SK-N-SH (cell line): ENCODE results near the gene EHD1. TPM values are rescaled to one million over a fixed set of nuclear protein-coding genes. Genes with fewer than 3 reads are reported as not detected.

Experiments
- CTCF ChIA-PET: fragments of 300-600, 350-600 bp; formaldehyde crosslinking; extraction: SDS; loops from one replicate; lab custom pipeline; 2021; lab: Yijun Ruan, JAX
- POLR2A ChIA-PET: fragments of 350-600 bp; sonication (Branson Sonifier 250); formaldehyde crosslinking; extraction: SDS; loops from one replicate; lab custom pipeline; 2020; ENCODE audit warnings: antibody characterized with exemption, inconsistent platforms; lab: Yijun Ruan, JAX
- DNase-seq: peaks from one replicate; pipeline ENCODE4 v3.0.0; 2012
- H2AFZ ChIP-seq: fragments of 200-600 bp; sonication (generic); 2 replicates; pipeline ENCODE4 v1.8.1; 2016; ENCODE audit warnings: antibody characterized with exemption, mild to moderate bottlenecking, low read depth
- H3F3A ChIP-seq: fragments of 200-600 bp; sonication (generic); replicated peaks from 2 replicates; pipeline ENCODE3; 2016; ENCODE audit warnings: antibody characterized with exemption, mild to moderate bottlenecking; ENCODE audit not compliant: insufficient read depth
- H3K27ac ChIP-seq, 2 experiments: fragments of 200-500 bp in 1 of 2; fragments of 200-600 bp in 1 of 2; sonication (Bioruptor generic) in 1 of 2; sonication (generic), shearing (Covaris generic) in 1 of 2; 2 replicates each; pipeline versions ENCODE4 v1.5.1 to v1.6.1; 2014 to 2016; ENCODE audit warnings: low read depth in 2 of 2, inconsistent platforms in 1 of 2, low read length in 1 of 2, mild to moderate bottlenecking in 1 of 2, mixed read lengths in 1 of 2
- H3K27me3 ChIP-seq: fragments of 200-600 bp; sonication (generic), shearing (Covaris generic); 2 replicates; pipeline ENCODE4 v1.6.1; 2016; ENCODE audit warnings: mixed run types; ENCODE audit not compliant: insufficient read depth
- H3K36me3 ChIP-seq, 2 experiments: fragments of 200-500 bp in 1 of 2; fragments of 200-600 bp in 1 of 2; sonication (Bioruptor generic) in 1 of 2; sonication (generic) in 1 of 2; replicated peaks in 1 of 2; 2 replicates each; pipeline versions ENCODE3 to v1.5.1; 2014 to 2016; ENCODE audit warnings: low read length in 1 of 2, mild to moderate bottlenecking in 1 of 2; ENCODE audit not compliant: insufficient read depth in 2 of 2, control insufficient read depth in 1 of 2
- H3K4me1 ChIP-seq, 2 experiments: fragments of 200-500 bp in 1 of 2; fragments of 200-600 bp in 1 of 2; sonication (Bioruptor generic) in 1 of 2; sonication (generic), shearing (Covaris generic) in 1 of 2; 2 replicates each; pipeline versions ENCODE4 v1.5.1 to v1.6.1; 2014 to 2016; ENCODE audit warnings: low read depth in 1 of 2, low read length in 1 of 2, mixed run types in 1 of 2; ENCODE audit not compliant: insufficient read depth in 2 of 2, control insufficient read depth in 1 of 2
- H3K4me2 ChIP-seq: fragments of 200-600 bp; sonication (generic), shearing (Covaris generic); 2 replicates; pipeline ENCODE4 v1.6.1; 2017; ENCODE audit warnings: mixed run types
- H3K4me3 ChIP-seq, 2 experiments: fragments of 200-500 bp in 1 of 2; fragments of 200-600 bp in 1 of 2; sonication (Bioruptor generic) in 1 of 2; sonication (generic), shearing (Covaris generic) in 1 of 2; 2 replicates each; pipeline versions ENCODE4 v1.5.1 to v1.8.1; 2014 to 2016; ENCODE audit warnings: low read depth in 2 of 2, inconsistent platforms in 1 of 2, low read length in 1 of 2, mild to moderate bottlenecking in 1 of 2, mixed read lengths in 1 of 2, moderate library complexity in 1 of 2
- H3K79me2 ChIP-seq: fragments of 200-600 bp; sonication (generic); 2 replicates; pipeline ENCODE4 v1.8.1; 2017; ENCODE audit warnings: mild to moderate bottlenecking; ENCODE audit not compliant: insufficient read depth
- H3K9ac ChIP-seq: fragments of 200-600 bp; sonication (generic); 2 replicates; pipeline ENCODE4 v1.6.1; 2017; ENCODE audit warnings: mixed run types
- H3K9me2 ChIP-seq: fragments of 200-600 bp; sonication (generic); 2 replicates; pipeline ENCODE4 v1.6.1; 2017; ENCODE audit warnings: mixed run types
- H3K9me3 ChIP-seq: fragments of 200-600 bp; sonication (generic); 2 replicates; pipeline ENCODE4 v1.6.1; 2017; ENCODE audit warnings: mixed run types, mild to moderate bottlenecking, moderate library complexity
- H4K20me1 ChIP-seq: fragments of 200-600 bp; sonication (generic); 2 replicates; pipeline ENCODE4 v1.6.1; 2017; ENCODE audit warnings: mild to moderate bottlenecking, mixed run types; ENCODE audit not compliant: insufficient read depth
- CHD2 ChIP-seq: fragments of 150-350 bp; IDR thresholded peaks from 2 replicates; pipeline ENCODE4 v1.6.1; 2018; ENCODE audit warnings: low read length; ENCODE audit not compliant: partially characterized antibody
- ELF1 ChIP-seq: IDR thresholded peaks from 2 replicates; pipeline ENCODE4 v1.4.0; 2012
- EZH2phosphoT487 ChIP-seq: fragments of 200-600 bp; sonication (generic); IDR thresholded peaks from 2 replicates; pipeline ENCODE4 v1.6.1; 2017; ENCODE audit warnings: low read depth, mixed run types, mild to moderate bottlenecking, antibody characterized with exemption, moderate library complexity, borderline replicate concordance
- FOSL2 ChIP-seq: IDR thresholded peaks from 2 replicates; pipeline ENCODE4 v1.4.0; 2012; ENCODE audit warnings: low read depth, mild to moderate bottlenecking, moderate library complexity, borderline replicate concordance
- GABPA ChIP-seq: IDR thresholded peaks from 2 replicates; pipeline ENCODE4 v1.4.0; 2012; ENCODE audit warnings: low read depth, mild to moderate bottlenecking
- JUND ChIP-seq: IDR thresholded peaks from 2 replicates; pipeline ENCODE4 v1.4.0; 2012
- MXI1 ChIP-seq: IDR thresholded peaks from 2 replicates; pipeline ENCODE4 v1.6.1; 2012; ENCODE audit warnings: mild to moderate bottlenecking, low read depth, low read length, improper control_type of control experiment
- NFIC ChIP-seq: IDR thresholded peaks from 2 replicates; pipeline ENCODE4 v1.4.0; 2012; ENCODE audit warnings: borderline replicate concordance
- NRF1 ChIP-seq: IDR thresholded peaks from 2 replicates; pipeline ENCODE4 v1.6.1; 2012; ENCODE audit warnings: low read depth, mild to moderate bottlenecking, low read length
- RXRA ChIP-seq: IDR thresholded peaks from 2 replicates; pipeline ENCODE4 v1.4.0; 2012; ENCODE audit warnings: low read depth, mild to moderate bottlenecking, borderline replicate concordance
- SIN3A ChIP-seq: IDR thresholded peaks from 2 replicates; pipeline ENCODE4 v1.6.1; 2012; ENCODE audit warnings: low read depth, mild to moderate bottlenecking, low read length, moderate library complexity, borderline replicate concordance
- TCF12 ChIP-seq: IDR thresholded peaks from 2 replicates; pipeline ENCODE4 v1.4.0; 2012
- TEAD4 ChIP-seq: IDR thresholded peaks from 2 replicates; pipeline ENCODE4 v1.4.0; 2012; ENCODE audit warnings: mild to moderate bottlenecking, borderline replicate concordance; ENCODE audit not compliant: insufficient read depth
- WGBS: methylation state at CpG from one replicate; pipeline ENCODE4 v1.1.6; 2017; ENCODE audit warnings: low lambda C conversion rate; 5-methylcytosine and 5-hydroxymethylcytosine counted together
- polyA plus RNA-seq, 3 experiments: library from polyadenylated mRNA; depleted of rRNA; stranded (reverse); fragments of >200 nt; gene quantifications; 2 replicates each; pipeline ENCODE4 v1.2.3, GENCODE V29; 2012
- TF ChIP-seq, protein P1 (sequence below): fragments of 200-600 bp; sonication (generic); IDR thresholded peaks from 2 replicates; pipeline ENCODE4 v1.6.1; 2017; ENCODE audit warnings: antibody characterized with exemption, mild to moderate bottlenecking, moderate library complexity
- TF ChIP-seq, protein P2 (sequence below): IDR thresholded peaks from 2 replicates; pipeline ENCODE4 v1.4.0; 2012; ENCODE audit warnings: low read depth
- TF ChIP-seq, protein P3 (sequence below): fragments of 150-350 bp; IDR thresholded peaks from 2 replicates; pipeline ENCODE4 v1.6.1; 2016; ENCODE audit warnings: mild to moderate bottlenecking, low read depth, low read length
- TF ChIP-seq, protein P4 (sequence below): IDR thresholded peaks from 2 replicates; pipeline ENCODE4 v1.4.0; 2012; ENCODE audit warnings: low read depth, borderline replicate concordance

Gene EHD1
- polyA plus RNA-seq, 1 of the 3 experiments (the other 2 are of a cell fraction) = 93.3 TPM

DNA sequence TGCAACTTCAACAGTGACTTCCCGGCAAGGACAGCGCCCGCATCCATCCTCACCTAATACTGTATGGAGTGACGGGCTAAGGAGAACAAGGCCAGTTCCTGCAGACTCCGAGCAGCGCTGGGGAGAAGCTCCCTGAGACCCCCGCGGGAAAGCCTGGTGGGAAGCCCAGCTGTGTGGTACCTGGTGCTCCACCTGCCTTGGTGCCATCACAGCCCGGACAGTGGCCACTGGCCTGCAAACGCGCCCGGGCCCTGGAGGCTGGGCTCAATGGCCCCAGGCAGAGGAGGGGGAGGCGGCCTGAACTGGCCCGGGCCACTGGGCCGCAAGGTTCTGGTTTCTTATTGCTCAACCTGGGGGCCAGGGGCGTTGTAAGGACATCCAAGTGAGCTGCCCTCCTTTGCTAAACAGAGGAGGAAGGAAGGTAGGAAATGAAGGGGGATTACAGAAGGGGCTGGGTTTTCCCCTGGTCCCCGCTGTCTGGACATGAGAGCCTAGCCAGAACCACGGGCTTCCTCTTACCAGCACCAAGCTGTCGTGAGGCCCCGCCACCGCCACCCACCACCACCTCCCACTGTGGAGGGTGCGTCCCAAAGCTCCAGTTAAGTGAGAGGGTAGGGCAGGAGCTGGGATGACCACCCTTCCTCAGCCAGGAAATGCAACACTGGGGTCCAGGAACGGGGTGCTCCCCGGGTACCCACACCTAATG is 25.5 kb downstream of the EHD1 start:
- Histone ChIP-seq H3K9me2 (no peaks in the 10 kb centered on the region), H3F3A (peaks cover 6% of the 10 kb centered on the region), H2AFZ (no peak overlapping the region), H3K9ac (no peak overlapping the region), H3K9me3 (no peaks in the 10 kb centered on the region), H3K36me3 (peaks cover 7 to 16% of the 10 kb centered on the region in 2 experiments), H4K20me1 (no peaks in the 10 kb centered on the region), H3K79me2 (peaks cover 15% of the 10 kb centered on the region; the same call in 1 of the 2 replicates)
- no peak for DNase-seq
- CTCF ChIA-PET = interaction anchor here (0.6 to 12.8 kb wide), 5 partner anchors 12 to 477 kb away, joined by 3 to 530 read pairs (median 5); partner anchors contain the start of genes BATF2 and EHD1
- no peak for TF ChIP-seq CHD2
- TF ChIP-seq RXRA = no peak
- TF ChIP-seq TEAD4 = no peak
- TF ChIP-seq, protein P1, sequence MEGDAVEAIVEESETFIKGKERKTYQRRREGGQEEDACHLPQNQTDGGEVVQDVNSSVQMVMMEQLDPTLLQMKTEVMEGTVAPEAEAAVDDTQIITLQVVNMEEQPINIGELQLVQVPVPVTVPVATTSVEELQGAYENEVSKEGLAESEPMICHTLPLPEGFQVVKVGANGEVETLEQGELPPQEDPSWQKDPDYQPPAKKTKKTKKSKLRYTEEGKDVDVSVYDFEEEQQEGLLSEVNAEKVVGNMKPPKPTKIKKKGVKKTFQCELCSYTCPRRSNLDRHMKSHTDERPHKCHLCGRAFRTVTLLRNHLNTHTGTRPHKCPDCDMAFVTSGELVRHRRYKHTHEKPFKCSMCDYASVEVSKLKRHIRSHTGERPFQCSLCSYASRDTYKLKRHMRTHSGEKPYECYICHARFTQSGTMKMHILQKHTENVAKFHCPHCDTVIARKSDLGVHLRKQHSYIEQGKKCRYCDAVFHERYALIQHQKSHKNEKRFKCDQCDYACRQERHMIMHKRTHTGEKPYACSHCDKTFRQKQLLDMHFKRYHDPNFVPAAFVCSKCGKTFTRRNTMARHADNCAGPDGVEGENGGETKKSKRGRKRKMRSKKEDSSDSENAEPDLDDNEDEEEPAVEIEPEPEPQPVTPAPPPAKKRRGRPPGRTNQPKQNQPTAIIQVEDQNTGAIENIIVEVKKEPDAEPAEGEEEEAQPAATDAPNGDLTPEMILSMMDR = no peak
- TF ChIP-seq JUND = no peak
- TF ChIP-seq FOSL2 = no peak
- no peak for TF ChIP-seq MXI1
- TF ChIP-seq ELF1 = no peak
- TF ChIP-seq, all 33 proteins: peak for 0
- Histone ChIP-seq H3K27me3 (no peaks in the 10 kb centered on the region), H3K4me1 (peaks cover 11 to 28% of the 10 kb centered on the region in 2 experiments; a peak in 3 of 4 replicates), H3K27ac (no peak overlapping the region), H3K4me2 (no peak overlapping the region), H3K4me3 (no peak overlapping the region)
- 84% methylated on average over 11 of the region's 24 CpGs for WGBS
- POLR2A ChIA-PET = no interaction called here

DNA sequence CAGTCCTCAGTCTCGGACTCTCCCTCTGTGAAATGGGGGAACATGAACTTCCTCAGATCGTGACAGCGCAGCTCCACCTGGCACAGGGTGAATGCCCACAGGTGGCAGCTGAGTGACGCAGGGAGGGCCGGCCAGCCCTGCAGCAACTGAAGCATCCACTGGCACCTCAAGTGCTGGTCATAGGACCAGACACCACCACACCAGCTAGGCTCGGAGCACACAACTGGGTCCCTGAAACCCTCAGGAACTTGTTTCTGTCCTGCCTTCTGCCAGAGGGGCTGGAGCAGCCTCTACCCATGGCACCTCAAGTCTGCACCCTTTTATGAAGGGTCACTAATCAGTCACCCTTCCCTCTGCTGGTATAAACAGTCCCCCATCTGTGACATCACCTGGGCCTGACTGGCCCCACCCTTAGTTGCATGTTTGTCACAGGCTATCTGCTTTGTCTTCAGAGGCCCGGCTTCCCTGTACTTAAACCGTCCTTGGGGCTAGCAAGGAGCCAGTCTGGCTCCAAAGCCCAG is 26.5 kb downstream of the EHD1 start:
- H3K9me2 ChIP-seq = no peaks in the 10 kb centered on the region
- peaks cover 13 to 26% of the 10 kb centered on the region in 2 experiments; a peak in 3 of 4 replicates for H3K4me1 ChIP-seq
- DNase-seq = no peak
- H4K20me1 ChIP-seq = no peaks in the 10 kb centered on the region
- no peak overlapping the region for H3K4me2 ChIP-seq
- ChIA-PET CTCF (interaction anchor here (1.6 to 12.8 kb wide), 4 partner anchors 11 to 145 kb away, joined by 5 to 530 read pairs (median 24); partner anchors contain the start of genes BATF2 and EHD1), POLR2A (no interaction called here)
- H3K79me2 ChIP-seq = peaks cover 10% of the 10 kb centered on the region; the same call in 1 of the 2 replicates
- peaks cover 7% of the 10 kb centered on the region for H3F3A ChIP-seq
- peaks cover 7 to 11% of the 10 kb centered on the region in 2 experiments for H3K36me3 ChIP-seq
- H2AFZ ChIP-seq = no peak overlapping the region
- WGBS = 83% methylated on average over 3 of the region's 8 CpGs
- TF ChIP-seq, protein P2, sequence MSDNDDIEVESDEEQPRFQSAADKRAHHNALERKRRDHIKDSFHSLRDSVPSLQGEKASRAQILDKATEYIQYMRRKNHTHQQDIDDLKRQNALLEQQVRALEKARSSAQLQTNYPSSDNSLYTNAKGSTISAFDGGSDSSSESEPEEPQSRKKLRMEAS = no peak
- no peak for TF ChIP-seq SIN3A
- no peak for TF ChIP-seq TCF12
- no peak for TF ChIP-seq GABPA
- TF ChIP-seq, protein P3, sequence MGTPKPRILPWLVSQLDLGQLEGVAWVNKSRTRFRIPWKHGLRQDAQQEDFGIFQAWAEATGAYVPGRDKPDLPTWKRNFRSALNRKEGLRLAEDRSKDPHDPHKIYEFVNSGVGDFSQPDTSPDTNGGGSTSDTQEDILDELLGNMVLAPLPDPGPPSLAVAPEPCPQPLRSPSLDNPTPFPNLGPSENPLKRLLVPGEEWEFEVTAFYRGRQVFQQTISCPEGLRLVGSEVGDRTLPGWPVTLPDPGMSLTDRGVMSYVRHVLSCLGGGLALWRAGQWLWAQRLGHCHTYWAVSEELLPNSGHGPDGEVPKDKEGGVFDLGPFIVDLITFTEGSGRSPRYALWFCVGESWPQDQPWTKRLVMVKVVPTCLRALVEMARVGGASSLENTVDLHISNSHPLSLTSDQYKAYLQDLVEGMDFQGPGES = no peak
- no peak for TF ChIP-seq CHD2
- TF ChIP-seq, protein P4, sequence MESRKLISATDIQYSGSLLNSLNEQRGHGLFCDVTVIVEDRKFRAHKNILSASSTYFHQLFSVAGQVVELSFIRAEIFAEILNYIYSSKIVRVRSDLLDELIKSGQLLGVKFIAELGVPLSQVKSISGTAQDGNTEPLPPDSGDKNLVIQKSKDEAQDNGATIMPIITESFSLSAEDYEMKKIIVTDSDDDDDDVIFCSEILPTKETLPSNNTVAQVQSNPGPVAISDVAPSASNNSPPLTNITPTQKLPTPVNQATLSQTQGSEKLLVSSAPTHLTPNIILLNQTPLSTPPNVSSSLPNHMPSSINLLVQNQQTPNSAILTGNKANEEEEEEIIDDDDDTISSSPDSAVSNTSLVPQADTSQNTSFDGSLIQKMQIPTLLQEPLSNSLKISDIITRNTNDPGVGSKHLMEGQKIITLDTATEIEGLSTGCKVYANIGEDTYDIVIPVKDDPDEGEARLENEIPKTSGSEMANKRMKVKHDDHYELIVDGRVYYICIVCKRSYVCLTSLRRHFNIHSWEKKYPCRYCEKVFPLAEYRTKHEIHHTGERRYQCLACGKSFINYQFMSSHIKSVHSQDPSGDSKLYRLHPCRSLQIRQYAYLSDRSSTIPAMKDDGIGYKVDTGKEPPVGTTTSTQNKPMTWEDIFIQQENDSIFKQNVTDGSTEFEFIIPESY = no peak
- TF ChIP-seq NRF1 = no peak
- no peak for TF ChIP-seq JUND
- TF ChIP-seq NFIC = no peak
- no peak for TF ChIP-seq EZH2phosphoT487
- H3K27me3 ChIP-seq = no peaks in the 10 kb centered on the region
- no peaks in the 10 kb centered on the region for H3K9me3 ChIP-seq
- H3K4me3 ChIP-seq = no peak overlapping the region
- no peak overlapping the region for H3K27ac ChIP-seq
- no peak overlapping the region for H3K9ac ChIP-seq
